IMR-90 (cell line): ENCODE measurements around the gene TEX38. TPM values are rescaled to one million over a fixed set of nuclear protein-coding genes. Genes with fewer than 3 reads are reported as not detected.

Experiments used
- ATAC-seq: fragments of 200-7000 bp; cut with Tn5 transposase; 2 replicates; pipeline ENCODE4 v1.9.1; 2020; ENCODE audit warnings: low read depth, mild to moderate bottlenecking, moderate library complexity
- BruUV-seq: library from RNA; stranded (reverse); fragments of 400-500 nt; replicated peaks from 2 replicates; lab custom pipeline; 2021; lab: Mats Ljungman, UMichigan
- CTCF ChIA-PET: fragments of 300-600 bp; formaldehyde crosslinking; extraction: SDS; loops from one replicate; lab custom pipeline; 2021; ENCODE audit warnings: antibody characterized with exemption; lab: Yijun Ruan, JAX
- POLR2A ChIA-PET: fragments of 300-600 bp; sonication (Branson Sonifier 250); formaldehyde crosslinking; loops from one replicate; lab custom pipeline; 2022; ENCODE audit warnings: antibody characterized with exemption; ENCODE audit not compliant: unreplicated experiment; lab: Charles Lee
- DNase-seq: peaks from one replicate; pipeline ENCODE4 v3.0.0; 2013
- H2AFZ ChIP-seq: replicated peaks from 2 replicates; pipeline ENCODE3; 2013; ENCODE audit warnings: low read length, mild to moderate bottlenecking; ENCODE audit not compliant: poor library complexity
- H2AK5ac ChIP-seq: 2 replicates; pipeline ENCODE4 v1.6.1; 2013; ENCODE audit warnings: low read depth, low read length, inconsistent platforms
- H2AK9ac ChIP-seq: replicated peaks from 2 replicates; pipeline ENCODE3; 2013; ENCODE audit warnings: mild to moderate bottlenecking, low read depth, low read length, moderate library complexity; ENCODE audit not compliant: poor library complexity
- H2BK120ac ChIP-seq: 2 replicates; pipeline ENCODE4 v1.6.1; 2013; ENCODE audit warnings: low read depth, low read length, inconsistent platforms
- H2BK15ac ChIP-seq: 3 replicates; pipeline ENCODE4 v1.6.1; 2013; ENCODE audit warnings: low read depth, low read length, inconsistent platforms
- H2BK20ac ChIP-seq: 2 replicates; pipeline ENCODE4 v1.6.1; 2013; ENCODE audit warnings: low read depth, mild to moderate bottlenecking, inconsistent platforms, low read length, moderate library complexity
- H2BK5ac ChIP-seq: 2 replicates; pipeline ENCODE4 v1.6.1; 2013; ENCODE audit warnings: mild to moderate bottlenecking, low read depth, low read length, inconsistent platforms; ENCODE audit not compliant: poor library complexity, severe bottlenecking
- H3K14ac ChIP-seq: replicated peaks from 2 replicates; pipeline ENCODE4 v1.6.1; 2013; ENCODE audit warnings: low read depth, low read length, inconsistent platforms
- H3K18ac ChIP-seq: 2 replicates; pipeline ENCODE4 v1.6.1; 2013; ENCODE audit warnings: low read depth, low read length, control low read depth
- H3K23ac ChIP-seq: 2 replicates; pipeline ENCODE4 v1.6.1; 2013; ENCODE audit warnings: low read depth, low read length, inconsistent platforms
- H3K27ac ChIP-seq: 2 replicates; pipeline ENCODE4 v1.5.1; 2013; ENCODE audit warnings: mild to moderate bottlenecking, control low read depth, low read length; ENCODE audit not compliant: insufficient read depth
- H3K27me3 ChIP-seq: 2 replicates; pipeline ENCODE4 v1.6.1; 2013; ENCODE audit warnings: low read length; ENCODE audit not compliant: control insufficient read depth, insufficient read depth
- H3K36me3 ChIP-seq: 2 replicates; pipeline ENCODE4 v1.6.1; 2013; ENCODE audit warnings: low read length, mixed read lengths; ENCODE audit not compliant: control insufficient read depth, insufficient read depth
- H3K4ac ChIP-seq: 2 replicates; pipeline ENCODE4 v1.6.1; 2013; ENCODE audit warnings: low read depth, low read length, inconsistent platforms
- H3K4me1 ChIP-seq: 2 replicates; pipeline ENCODE4 v1.6.1; 2013; ENCODE audit warnings: low read length, mixed read lengths; ENCODE audit not compliant: control insufficient read depth, insufficient read depth
- H3K4me2 ChIP-seq: 2 replicates; pipeline ENCODE4 v1.6.1; 2013; ENCODE audit warnings: low read depth, mild to moderate bottlenecking, control low read depth, low read length, moderate library complexity
- H3K4me3 ChIP-seq: 2 replicates; pipeline ENCODE4 v1.5.1; 2013; ENCODE audit warnings: low read depth, mild to moderate bottlenecking, control low read depth, low read length, moderate library complexity; ENCODE audit not compliant: insufficient read depth
- H3K56ac ChIP-seq: 2 replicates; pipeline ENCODE4 v1.6.1; 2013; ENCODE audit warnings: low read length, inconsistent platforms; ENCODE audit not compliant: insufficient read depth; ENCODE audit errors: extremely low read depth
- H3K79me1 ChIP-seq, 2 experiments: 2 replicates each; pipeline ENCODE4 v1.6.1; 2013; ENCODE audit warnings: low read length in 2 of 2, inconsistent platforms in 1 of 2, low read depth in 1 of 2
- H3K9ac ChIP-seq: 2 replicates; pipeline ENCODE4 v1.6.1; 2013; ENCODE audit warnings: low read depth, low read length, control low read depth
- H3K9me1 ChIP-seq: 2 replicates; pipeline ENCODE4 v1.6.1; 2013; ENCODE audit warnings: low read length, inconsistent platforms; ENCODE audit not compliant: insufficient read depth
- H3K9me3 ChIP-seq: 2 replicates; pipeline ENCODE4 v1.6.1; 2013; ENCODE audit warnings: low read length; ENCODE audit not compliant: control insufficient read depth, insufficient read depth
- H4K20me1 ChIP-seq: 2 replicates; pipeline ENCODE4 v1.6.1; 2013; ENCODE audit warnings: low read length, inconsistent platforms; ENCODE audit not compliant: insufficient read depth
- H4K5ac ChIP-seq: 2 replicates; pipeline ENCODE4 v1.6.1; 2013; ENCODE audit warnings: mild to moderate bottlenecking, low read depth, low read length, control low read depth
- H4K8ac ChIP-seq, 2 experiments: 2 replicates each; pipeline ENCODE4 v1.6.1; 2013; ENCODE audit warnings: low read depth in 2 of 2, low read length in 2 of 2, control low read depth in 1 of 2, inconsistent platforms in 1 of 2
- H4K91ac ChIP-seq: 2 replicates; pipeline ENCODE4 v1.6.1; 2013; ENCODE audit warnings: low read depth, low read length, inconsistent platforms; ENCODE audit not compliant: insufficient read depth
- CHD1 ChIP-seq: IDR thresholded peaks from 2 replicates; pipeline ENCODE4 v1.6.1; 2012; ENCODE audit warnings: low read depth, low read length, improper control_type of control experiment
- MAZ ChIP-seq: IDR thresholded peaks from 2 replicates; pipeline ENCODE4 v1.6.1; 2012; ENCODE audit warnings: low read depth, mild to moderate bottlenecking, low read length, improper control_type of control experiment, moderate library complexity, borderline replicate concordance
- POLR2A ChIP-seq: IDR thresholded peaks from 2 replicates; pipeline ENCODE4 v1.6.1; 2012; ENCODE audit warnings: mild to moderate bottlenecking, low read depth, low read length
- RFX5 ChIP-seq: IDR thresholded peaks from 2 replicates; pipeline ENCODE4 v1.8.0; 2012; ENCODE audit warnings: low read depth, mild to moderate bottlenecking, low read length, moderate library complexity
- SMC3 ChIP-seq: fragments of 150-350 bp; IDR thresholded peaks from 2 replicates; pipeline ENCODE4 v1.6.1; 2016; ENCODE audit warnings: low read depth, mild to moderate bottlenecking, antibody characterized with exemption, low read length, moderate library complexity
- USF2 ChIP-seq: fragments of 150-350 bp; IDR thresholded peaks from 2 replicates; pipeline ENCODE4 v1.6.1; 2017; ENCODE audit warnings: mild to moderate bottlenecking, antibody characterized with exemption, low read length, low read depth
- WGBS, 2 experiments: methylation state at CpG; one replicate each; pipeline versions ENCODE4 v1.1.5 to v1.1.7; 2013; ENCODE audit warnings: missing lambda C conversion rate in 2 of 2; ENCODE audit not compliant: insufficient read length in 1 of 2; ENCODE audit errors: extremely low coverage in 2 of 2; 5-methylcytosine and 5-hydroxymethylcytosine counted together
- dilution Hi-C: fragments of 300-500 bp; cut with HindIII; formaldehyde crosslinking; loops from one replicate; pipeline ENCODE4 v1.14.3; 2018; ENCODE audit warnings: low sequenced_read_pairs; ENCODE audit not compliant: unreplicated experiment
- in situ Hi-C: fragments of 300-500 bp; cut with MboI; formaldehyde crosslinking; loops from 3 replicates; pipeline ENCODE4 v1.14.3; 2019; ENCODE audit warnings: low sequenced_read_pairs, inconsistent platforms, mixed read lengths
- intact Hi-C: fragments of 100-400 bp; cut with micrococcal nuclease; formaldehyde crosslinking; loops from 2 replicates; pipeline ENCODE4 v1.10.0; 2022
- polyA plus RNA-seq, 3 experiments: library from polyadenylated mRNA; depleted of rRNA; stranded (reverse); fragments of >200 nt; gene quantifications; 2 replicates each; pipeline ENCODE4 v1.2.3, GENCODE V29; 2012; ENCODE audit warnings: low replicate concordance in 1 of 3
- total RNA-seq: library from RNA; depleted of rRNA; stranded (reverse); fragments of >200 nt; gene quantifications from 2 replicates; pipeline ENCODE4 v1.2.3, GENCODE V29; 2012

TEX38 gene
- total and polyA plus RNA-seq, 2 of the 4 experiments (the other 2 are of a cell fraction), result not detected

- no TSS peak for BruUV-seq
Observed at GRCh38 chr1:46687921-46688509, 16.4 kb downstream of the TEX38 start.

More at GRCh38 chr1:46687921-46688509, 16.4 kb downstream of the TEX38 start:
- in situ Hi-C loops (no loop called here), dilution Hi-C loops (no loop called here), intact Hi-C loops (no loop called here)
- peaks cover 4% of the 10 kb centered on the region; the same call in 1 of the 2 replicates for H3K9me1 ChIP-seq
- no peak overlapping the region for H3K18ac ChIP-seq
- 0 out of 2 replicates have a peak, but pooled peaks cover 4% of the 10 kb centered on the region for H3K4me1 ChIP-seq
- no peak overlapping the region for H4K5ac ChIP-seq
- H2AK5ac ChIP-seq, result no peak overlapping the region
- no peak overlapping the region for H4K8ac ChIP-seq
- no peaks in the 10 kb centered on the region for H4K20me1 ChIP-seq
- no peak overlapping the region for H2AK9ac ChIP-seq
- no peak overlapping the region for H2BK5ac ChIP-seq
- no peak for TF ChIP-seq RFX5
- no peak for TF ChIP-seq USF2
- TF ChIP-seq POLR2A, result no peak
- no peak for TF ChIP-seq CHD1
- no peak for TF ChIP-seq SMC3
- no peak for TF ChIP-seq MAZ
- H2BK120ac ChIP-seq, result no peak overlapping the region
- no peak overlapping the region for H3K23ac ChIP-seq
- H2BK15ac ChIP-seq, result no peak overlapping the region
- H3K79me1 ChIP-seq, result peaks cover 5 to 14% of the 10 kb centered on the region in 2 experiments; a peak in 3 of 4 replicates
- no peaks in the 10 kb centered on the region for H3K27me3 ChIP-seq
- ATAC-seq, result no peak
- peaks cover 44% of the 10 kb centered on the region for H3K36me3 ChIP-seq
- CTCF ChIA-PET, result no interaction called here
- H3K4ac ChIP-seq, result no peak overlapping the region
- no peaks in the 10 kb centered on the region for H3K9me3 ChIP-seq
- no peak overlapping the region for H2BK20ac ChIP-seq
- no peak for DNase-seq
- H3K14ac ChIP-seq, result no peak overlapping the region
- POLR2A ChIA-PET, result no interaction called here
- H3K27ac ChIP-seq, result no peak overlapping the region
- no peak overlapping the region for H3K4me2 ChIP-seq
- no peak overlapping the region for H3K4me3 ChIP-seq
- H2AFZ ChIP-seq, result no peak overlapping the region
- H3K9ac ChIP-seq, result no peak overlapping the region
- H3K56ac ChIP-seq, result no peak overlapping the region
- WGBS, 2 experiments, result 70% methylated on average over 2 of the region's 9 CpGs; no CpG with 5 or more reads in 1 of the 2 experiments
- no peak overlapping the region for H4K91ac ChIP-seq
